HepG2 (cell line): ENCODE measurements around the gene HS3ST4. TPM values are rescaled to one million over a fixed set of nuclear protein-coding genes. Genes with fewer than 3 reads are reported as not detected.

Source experiments
- DR1 ChIP-seq: sonication (generic); formaldehyde crosslinking; IDR thresholded peaks from 2 replicates; pipeline ENCODE4 v1.8.0; 2021; ENCODE audit warnings: mild to moderate bottlenecking, missing genetic modification reagents, inconsistent platforms
- NR2F1 ChIP-seq, 2 experiments: fragments of 450-650 bp in 1 of 2; formaldehyde crosslinking in 1 of 2; IDR thresholded peaks; 2 replicates each; pipeline versions ENCODE4 v1.5.0 to v1.6.1; 2016 to 2020; ENCODE audit warnings: mild to moderate bottlenecking in 1 of 2, missing compliant biosample characterization in 1 of 2, missing genetic modification reagents in 1 of 2, moderate library complexity in 1 of 2
- TAF1 ChIP-seq: sonication (generic); formaldehyde crosslinking; IDR thresholded peaks from 2 replicates; pipeline ENCODE4 v1.4.0; 2020; ENCODE audit warnings: missing genetic modification reagents
- ZNF274 ChIP-seq: sonication (generic); formaldehyde crosslinking; IDR thresholded peaks from 2 replicates; pipeline ENCODE4 v1.5.1; 2020; ENCODE audit warnings: mild to moderate bottlenecking, missing genetic modification reagents
- ZNF782 ChIP-seq: sonication (generic); formaldehyde crosslinking; IDR thresholded peaks from 2 replicates; pipeline ENCODE4 v1.4.0; 2020; ENCODE audit warnings: missing genetic modification reagents, mild to moderate bottlenecking, borderline replicate concordance
- polyA plus RNA-seq, 8 experiments: library from polyadenylated mRNA; depleted of rRNA in 3 of 8; stranded (reverse) in 7 of 8; unstranded in 1 of 8; fragments of >200 nt; fragmentation: Illumina TruSeq in 4 of 8; extraction: Trizol in 4 of 8; gene quantifications; 2 replicates each; pipeline versions ENCODE4 v1.2.1 to v1.2.3, GENCODE V29; 2011 to 2016; ENCODE audit warnings: low read depth in 4 of 8, missing spikeins in 1 of 8, mixed read lengths in 1 of 8; ENCODE audit not compliant: insufficient read depth in 1 of 8
- total RNA-seq, 5 experiments: library from RNA; depleted of rRNA; stranded (reverse); fragments of >200 nt; fragmentation: Illumina TruSeq; extraction: Trizol; gene quantifications; 2 replicates each; pipeline ENCODE4 v1.2.3, GENCODE V29; 2016; ENCODE audit warnings: low read depth in 1 of 5
- TF ChIP-seq, protein P1 (sequence below): sonication (generic); formaldehyde crosslinking; IDR thresholded peaks from 2 replicates; pipeline ENCODE4 v1.5.0; 2020; ENCODE audit warnings: missing genetic modification reagents
- TF ChIP-seq, protein P2 (sequence below): sonication (generic); formaldehyde crosslinking; IDR thresholded peaks from 2 replicates; pipeline ENCODE4 v1.4.0; 2020; ENCODE audit warnings: missing genetic modification reagents
- TF ChIP-seq, protein P3 (sequence below): sonication (generic); formaldehyde crosslinking; IDR thresholded peaks from 2 replicates; pipeline ENCODE4 v1.4.0; 2020; ENCODE audit warnings: missing genetic modification reagents, borderline replicate concordance

Gene HS3ST4
- total and polyA plus RNA-seq, 2 of the 13 experiments (the other 11 are each of a cell fraction or from before 2014, with no cell fraction given): not detected

DNA sequence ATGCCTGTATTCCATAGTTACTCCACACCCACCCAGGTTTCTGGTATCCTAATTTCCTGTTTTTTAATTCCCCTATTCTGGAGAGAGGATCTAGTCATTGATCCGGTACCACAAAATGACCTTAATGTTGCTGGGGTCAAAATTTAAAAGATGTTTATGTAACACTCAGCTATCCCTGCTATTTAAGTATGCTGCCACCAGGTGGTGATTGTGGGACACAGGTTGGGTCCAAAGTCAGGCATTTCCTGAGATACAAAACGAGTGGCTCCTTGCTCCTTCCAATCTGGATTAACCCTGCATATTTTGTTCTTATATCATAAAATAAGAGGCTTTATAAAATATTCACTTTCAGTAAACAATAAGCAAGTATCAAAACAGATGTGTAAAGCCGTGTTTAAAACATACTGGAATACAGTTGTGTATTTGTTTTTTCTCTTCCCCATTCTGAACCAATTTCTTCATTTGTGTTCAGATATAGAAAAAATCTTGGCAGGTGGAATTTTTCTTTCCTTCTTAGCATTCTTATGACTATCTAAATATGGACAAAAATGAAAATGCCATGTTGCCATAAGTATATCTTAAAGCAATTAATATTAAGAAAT lies 16.3 kb downstream of the HS3ST4 start (continued):
- TF ChIP-seq, protein P1, sequence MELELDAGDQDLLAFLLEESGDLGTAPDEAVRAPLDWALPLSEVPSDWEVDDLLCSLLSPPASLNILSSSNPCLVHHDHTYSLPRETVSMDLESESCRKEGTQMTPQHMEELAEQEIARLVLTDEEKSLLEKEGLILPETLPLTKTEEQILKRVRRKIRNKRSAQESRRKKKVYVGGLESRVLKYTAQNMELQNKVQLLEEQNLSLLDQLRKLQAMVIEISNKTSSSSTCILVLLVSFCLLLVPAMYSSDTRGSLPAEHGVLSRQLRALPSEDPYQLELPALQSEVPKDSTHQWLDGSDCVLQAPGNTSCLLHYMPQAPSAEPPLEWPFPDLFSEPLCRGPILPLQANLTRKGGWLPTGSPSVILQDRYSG (CRISPR knock-in tag): no peak
- TF ChIP-seq, protein P2, sequence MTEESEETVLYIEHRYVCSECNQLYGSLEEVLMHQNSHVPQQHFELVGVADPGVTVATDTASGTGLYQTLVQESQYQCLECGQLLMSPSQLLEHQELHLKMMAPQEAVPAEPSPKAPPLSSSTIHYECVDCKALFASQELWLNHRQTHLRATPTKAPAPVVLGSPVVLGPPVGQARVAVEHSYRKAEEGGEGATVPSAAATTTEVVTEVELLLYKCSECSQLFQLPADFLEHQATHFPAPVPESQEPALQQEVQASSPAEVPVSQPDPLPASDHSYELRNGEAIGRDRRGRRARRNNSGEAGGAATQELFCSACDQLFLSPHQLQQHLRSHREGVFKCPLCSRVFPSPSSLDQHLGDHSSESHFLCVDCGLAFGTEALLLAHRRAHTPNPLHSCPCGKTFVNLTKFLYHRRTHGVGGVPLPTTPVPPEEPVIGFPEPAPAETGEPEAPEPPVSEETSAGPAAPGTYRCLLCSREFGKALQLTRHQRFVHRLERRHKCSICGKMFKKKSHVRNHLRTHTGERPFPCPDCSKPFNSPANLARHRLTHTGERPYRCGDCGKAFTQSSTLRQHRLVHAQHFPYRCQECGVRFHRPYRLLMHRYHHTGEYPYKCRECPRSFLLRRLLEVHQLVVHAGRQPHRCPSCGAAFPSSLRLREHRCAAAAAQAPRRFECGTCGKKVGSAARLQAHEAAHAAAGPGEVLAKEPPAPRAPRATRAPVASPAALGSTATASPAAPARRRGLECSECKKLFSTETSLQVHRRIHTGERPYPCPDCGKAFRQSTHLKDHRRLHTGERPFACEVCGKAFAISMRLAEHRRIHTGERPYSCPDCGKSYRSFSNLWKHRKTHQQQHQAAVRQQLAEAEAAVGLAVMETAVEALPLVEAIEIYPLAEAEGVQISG (CRISPR knock-in tag): no peak
- no peak for TF ChIP-seq ZNF782 (CRISPR knock-in tag)
- TF ChIP-seq DR1 (CRISPR knock-in tag): no peak
- no peak for TF ChIP-seq TAF1 (CRISPR knock-in tag)
- TF ChIP-seq, protein P3, sequence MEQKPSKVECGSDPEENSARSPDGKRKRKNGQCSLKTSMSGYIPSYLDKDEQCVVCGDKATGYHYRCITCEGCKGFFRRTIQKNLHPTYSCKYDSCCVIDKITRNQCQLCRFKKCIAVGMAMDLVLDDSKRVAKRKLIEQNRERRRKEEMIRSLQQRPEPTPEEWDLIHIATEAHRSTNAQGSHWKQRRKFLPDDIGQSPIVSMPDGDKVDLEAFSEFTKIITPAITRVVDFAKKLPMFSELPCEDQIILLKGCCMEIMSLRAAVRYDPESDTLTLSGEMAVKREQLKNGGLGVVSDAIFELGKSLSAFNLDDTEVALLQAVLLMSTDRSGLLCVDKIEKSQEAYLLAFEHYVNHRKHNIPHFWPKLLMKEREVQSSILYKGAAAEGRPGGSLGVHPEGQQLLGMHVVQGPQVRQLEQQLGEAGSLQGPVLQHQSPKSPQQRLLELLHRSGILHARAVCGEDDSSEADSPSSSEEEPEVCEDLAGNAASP (CRISPR knock-in tag): peak; percentile 19; the same call in 1 of the 2 replicates
- no peak for TF ChIP-seq ZNF274 (CRISPR knock-in tag)
- peak in 1 of 2 experiments; percentile 47; a peak in 1 of 4 replicates for TF ChIP-seq NR2F1 (CRISPR knock-in tag; IDR thresholded peaks at IDR 0.05)
